Measurements from ENCODE around the gene SEMA6B.

SEMA6B gene

DNA sequence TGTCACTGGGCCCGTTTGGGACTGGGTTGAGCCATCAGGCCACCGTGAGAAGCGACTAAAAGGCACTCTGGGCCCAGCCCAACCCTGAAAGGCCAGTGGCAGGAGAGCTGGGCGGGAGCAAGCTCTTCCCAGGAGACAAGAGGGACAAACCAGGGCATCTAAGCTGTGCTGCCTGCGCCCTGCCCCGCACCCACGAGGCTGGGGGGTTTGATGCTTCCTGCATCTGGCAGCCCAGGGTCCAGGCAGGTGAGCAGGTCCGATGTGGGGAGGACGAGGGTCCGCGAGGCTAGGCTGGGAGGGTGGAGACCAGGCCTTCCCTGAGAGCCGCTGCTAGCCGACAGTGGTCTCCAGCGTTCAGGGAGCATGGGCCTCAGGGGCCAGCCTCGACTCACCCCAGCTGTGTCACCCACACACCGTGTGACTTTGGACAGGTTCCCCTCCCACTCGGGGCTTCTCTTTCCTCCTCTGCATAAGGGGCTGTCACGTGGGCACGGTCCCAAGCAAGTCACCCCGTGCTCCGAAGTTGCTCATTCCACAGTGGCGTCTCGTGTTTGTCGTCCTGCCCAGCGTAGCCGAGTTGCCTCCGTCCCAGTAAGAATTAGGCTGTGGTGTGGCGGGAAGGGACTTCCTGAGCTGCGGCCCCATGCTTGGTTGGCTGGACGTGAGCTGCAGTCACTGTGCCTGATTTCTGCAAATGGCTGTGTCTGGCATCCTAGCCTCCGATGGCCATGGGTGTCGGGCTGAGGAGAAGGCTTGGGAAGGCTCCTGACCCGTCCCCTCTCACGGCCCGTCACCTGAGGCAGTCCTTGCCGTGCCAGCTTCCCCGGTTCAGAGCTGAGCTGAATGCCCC is 57.0 kb downstream of the SEMA6B start:
- peaks cover 24% of the 10 kb centered on the region for H3K36me3 Mint-ChIP-seq
- no peak overlapping the region for H3K27ac Mint-ChIP-seq
- no peak overlapping the region for H3K4me3 Mint-ChIP-seq
- H3K9me3 Mint-ChIP-seq, result peaks cover 2% of the 10 kb centered on the region
- no peak for DNase-seq (ENCODE audit: low spot score in 2 of 2)
- no peaks in the 10 kb centered on the region for H3K27me3 Mint-ChIP-seq
- H3K4me1 Mint-ChIP-seq, result peaks cover 3% of the 10 kb centered on the region
- ATAC-seq (ENCODE audit: low read depth), result no peak

GRCh38 chr19:4501691-4502090 is 57.8 kb downstream of the SEMA6B start:
- H3K27me3 Mint-ChIP-seq, result no peaks in the 10 kb centered on the region

GRCh38 chr19:4500841-4501591 is 58.5 kb downstream of the SEMA6B start:
- DNase-seq (ENCODE audit: low spot score in 2 of 2) (no peak), ATAC-seq (ENCODE audit: low read depth) (no peak)
- Mint-ChIP-seq H3K4me3 (no peak overlapping the region), H3K27ac (no peak overlapping the region), H3K9me3 (no peaks in the 10 kb centered on the region), H3K27me3 (no peaks in the 10 kb centered on the region), H3K36me3 (peaks cover 20% of the 10 kb centered on the region), H3K4me1 (no peaks in the 10 kb centered on the region)

More at GRCh38 chr19:4501691-4502090, 57.8 kb downstream of the SEMA6B start:
- Mint-ChIP-seq H3K9me3 (peaks cover 2% of the 10 kb centered on the region), H3K4me1 (peaks cover 3% of the 10 kb centered on the region), H3K36me3 (peaks cover 24% of the 10 kb centered on the region), H3K27ac (no peak overlapping the region), H3K4me3 (no peak overlapping the region)
- no peak for DNase-seq (ENCODE audit: low spot score in 2 of 2)
- no peak for ATAC-seq (ENCODE audit: low read depth)

- Mint-ChIP-seq H3K4me3 (no peak overlapping the region), H3K36me3 (peaks cover 12% of the 10 kb centered on the region), H3K27ac (no peak overlapping the region), H3K27me3 (no peaks in the 10 kb centered on the region), H3K4me1 (no peaks in the 10 kb centered on the region), H3K9me3 (no peaks in the 10 kb centered on the region)
- ATAC-seq (ENCODE audit: low read depth) (no peak), DNase-seq (ENCODE audit: low spot score in 2 of 2) (no peak)
Measured at GRCh38 chr19:4499855-4500254, 59.6 kb downstream of the SEMA6B start.

GRCh38 chr19:4499318-4499717 is 60.2 kb downstream of the SEMA6B start:
- Mint-ChIP-seq H3K36me3 (peaks cover 15% of the 10 kb centered on the region), H3K4me1 (no peaks in the 10 kb centered on the region), H3K27ac (no peak overlapping the region), H3K27me3 (no peaks in the 10 kb centered on the region), H3K4me3 (no peak overlapping the region), H3K9me3 (no peaks in the 10 kb centered on the region)
- DNase-seq (ENCODE audit: low spot score in 2 of 2), result no peak
- no peak for ATAC-seq (ENCODE audit: low read depth)

DNA sequence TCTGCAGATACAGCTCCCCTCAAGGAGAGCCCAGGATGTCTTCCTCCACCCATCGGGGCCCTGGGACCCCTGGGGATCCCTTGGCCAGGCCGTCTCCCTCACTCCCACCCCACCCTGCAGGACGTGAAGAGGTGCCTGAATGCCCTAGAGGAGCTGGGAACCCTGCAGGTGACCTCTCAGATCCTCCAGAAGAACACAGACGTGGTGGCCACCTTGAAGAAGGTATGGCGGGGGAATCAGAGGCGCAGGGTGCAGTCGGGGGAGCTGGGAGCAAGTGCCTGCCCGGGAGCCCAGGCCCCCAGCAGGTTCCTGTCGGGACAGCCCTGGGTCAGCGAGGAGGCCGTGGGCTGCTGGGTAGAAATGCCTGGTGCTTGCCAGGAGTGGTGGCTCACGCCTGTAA is 60.8 kb downstream of the SEMA6B start:
- peaks cover 15% of the 10 kb centered on the region for H3K36me3 Mint-ChIP-seq

DNA sequence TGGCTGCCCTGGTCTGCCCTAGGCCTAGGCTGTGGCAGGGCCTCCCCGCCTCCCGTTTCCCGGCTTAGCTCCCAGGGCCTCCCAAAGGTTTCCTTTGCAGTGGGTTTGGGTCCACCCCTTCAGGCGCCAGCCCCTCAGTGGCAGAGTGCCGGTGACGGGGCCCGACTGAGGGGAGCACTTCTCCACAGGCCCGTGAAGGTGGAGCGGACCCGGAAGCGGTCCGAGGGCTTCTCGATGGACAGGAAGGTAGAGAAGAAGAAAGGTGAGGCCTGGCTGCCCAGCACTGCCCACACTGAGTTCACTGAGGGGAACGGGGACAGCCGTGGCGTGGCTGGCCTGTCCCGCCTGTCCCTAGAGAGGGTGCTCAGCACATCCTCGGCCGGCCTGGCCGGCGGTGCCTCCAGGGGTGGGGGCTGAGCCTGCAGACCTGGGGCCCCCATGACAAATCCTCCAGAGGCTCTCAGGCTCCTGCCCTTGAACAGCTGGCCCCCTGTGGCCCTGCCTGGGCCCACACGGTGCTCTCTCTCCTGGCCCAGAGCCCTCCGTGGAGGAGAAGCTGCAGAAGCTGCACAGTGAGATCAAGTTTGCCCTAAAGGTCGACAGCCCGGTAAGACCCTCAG is 61.6 kb downstream of the SEMA6B start:
- Mint-ChIP-seq H3K4me1 (no peaks in the 10 kb centered on the region), H3K4me3 (no peak overlapping the region), H3K9me3 (no peaks in the 10 kb centered on the region), H3K27me3 (no peaks in the 10 kb centered on the region), H3K27ac (no peak overlapping the region), H3K36me3 (peaks cover 15% of the 10 kb centered on the region)
- ATAC-seq (ENCODE audit: low read depth) (no peak), DNase-seq (ENCODE audit: low spot score in 2 of 2) (no peak)

More for the DNA sequence above, 60.8 kb downstream of the SEMA6B start:
- ATAC-seq (ENCODE audit: low read depth) (no peak), DNase-seq (ENCODE audit: low spot score in 2 of 2) (no peak)
- H3K4me1 Mint-ChIP-seq, result no peaks in the 10 kb centered on the region
- H3K27ac Mint-ChIP-seq, result no peak overlapping the region
- no peaks in the 10 kb centered on the region for H3K27me3 Mint-ChIP-seq
- H3K9me3 Mint-ChIP-seq, result no peaks in the 10 kb centered on the region
- H3K4me3 Mint-ChIP-seq, result no peak overlapping the region

DNA sequence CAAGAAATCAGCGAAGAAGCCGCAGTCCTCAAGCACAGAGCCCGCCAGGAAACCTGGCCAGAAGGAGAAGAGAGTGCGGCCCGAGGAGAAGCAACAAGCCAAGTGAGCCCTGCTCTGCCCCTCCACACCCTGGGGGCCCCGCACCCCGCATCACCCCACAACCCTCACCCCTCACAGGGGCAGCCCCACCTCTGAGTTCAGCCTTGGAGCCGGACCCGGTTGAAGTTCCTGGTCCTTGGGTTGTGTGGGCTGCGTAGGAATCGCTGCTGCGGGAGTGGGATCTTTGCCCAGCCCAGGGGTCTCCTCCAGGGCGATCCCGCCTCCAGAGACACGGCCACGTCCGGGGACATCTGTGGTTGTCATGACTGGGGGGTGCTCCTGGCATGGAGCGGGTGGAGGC is 63.2 kb downstream of the SEMA6B start:
- Mint-ChIP-seq H3K9me3 (no peaks in the 10 kb centered on the region), H3K4me1 (no peaks in the 10 kb centered on the region), H3K4me3 (no peak overlapping the region), H3K36me3 (peaks cover 15% of the 10 kb centered on the region), H3K27ac (no peak overlapping the region), H3K27me3 (no peaks in the 10 kb centered on the region)
- DNase-seq (ENCODE audit: low spot score in 2 of 2), result no peak
- no peak for ATAC-seq (ENCODE audit: low read depth)

GRCh38 chr19:4495471-4495870 is 64.0 kb downstream of the SEMA6B start:
- DNase-seq (ENCODE audit: low spot score in 2 of 2) (no peak), ATAC-seq (ENCODE audit: low read depth) (peak; percentile 51)
- Mint-ChIP-seq H3K4me1 (no peaks in the 10 kb centered on the region), H3K4me3 (no peak overlapping the region), H3K9me3 (no peaks in the 10 kb centered on the region), H3K27ac (no peak overlapping the region), H3K27me3 (no peaks in the 10 kb centered on the region), H3K36me3 (peaks cover 16% of the 10 kb centered on the region)

DNA sequence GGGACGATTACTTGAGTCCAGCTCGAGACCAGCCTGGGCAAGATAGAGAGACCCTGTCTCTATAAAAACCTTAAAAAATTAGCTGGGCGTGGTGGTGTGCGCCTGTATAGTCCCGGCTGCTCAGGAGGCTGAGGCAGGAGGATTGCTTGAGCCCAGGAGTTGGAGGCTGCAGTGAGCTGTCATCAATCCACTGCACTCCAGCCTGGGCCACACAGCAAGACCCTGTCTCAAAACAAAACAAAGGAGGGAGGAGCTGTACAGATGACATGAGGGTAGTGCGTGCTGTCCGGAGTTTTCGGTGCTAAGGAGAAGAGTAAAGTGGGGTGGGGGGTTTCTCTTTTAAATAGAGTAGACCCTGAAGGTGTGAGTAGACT is 64.8 kb downstream of the SEMA6B start:
- DNase-seq (ENCODE audit: low spot score in 2 of 2) (no peak), ATAC-seq (ENCODE audit: low read depth) (no peak)
- no peak overlapping the region for H3K4me3 Mint-ChIP-seq
- H3K9me3 Mint-ChIP-seq, result no peaks in the 10 kb centered on the region
- H3K27ac Mint-ChIP-seq, result no peak overlapping the region
- no peaks in the 10 kb centered on the region for H3K4me1 Mint-ChIP-seq
- H3K27me3 Mint-ChIP-seq, result no peaks in the 10 kb centered on the region
- H3K36me3 Mint-ChIP-seq, result peaks cover 13% of the 10 kb centered on the region

DNA sequence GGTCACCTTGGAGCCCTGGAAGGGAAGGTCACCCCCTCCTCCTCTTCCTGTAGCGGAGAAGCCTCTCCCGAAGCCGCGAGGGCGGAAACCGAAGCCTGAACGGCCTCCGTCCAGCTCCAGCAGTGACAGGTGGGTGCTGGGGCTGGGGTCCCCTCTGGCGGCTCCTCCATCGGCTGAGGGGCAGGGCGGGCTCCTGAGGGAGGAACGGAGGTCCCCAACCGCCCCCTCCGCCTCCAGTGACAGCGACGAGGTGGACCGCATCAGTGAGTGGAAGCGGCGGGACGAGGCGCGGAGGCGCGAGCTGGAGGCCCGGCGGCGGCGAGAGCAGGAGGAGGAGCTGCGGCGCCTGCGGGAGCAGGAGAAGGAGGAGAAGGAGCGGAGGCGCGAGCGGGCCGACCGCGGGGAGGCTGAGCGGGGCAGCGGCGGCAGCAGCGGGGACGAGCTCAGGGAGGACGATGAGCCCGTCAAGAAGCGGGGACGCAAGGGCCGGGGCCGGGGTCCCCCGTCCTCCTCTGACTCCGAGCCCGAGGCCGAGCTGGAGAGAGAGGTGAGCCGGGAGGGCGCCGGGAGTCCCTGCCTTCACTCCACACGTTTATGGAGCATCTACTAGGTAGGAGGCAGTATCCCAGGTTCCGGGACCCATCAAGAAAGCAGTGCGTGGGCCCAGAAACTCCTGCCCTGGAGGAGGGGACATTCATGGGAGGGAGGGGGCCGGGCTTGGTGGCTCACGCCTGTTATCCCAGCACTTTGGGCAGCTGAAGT is 65.4 kb downstream of the SEMA6B start:
- Mint-ChIP-seq H3K4me1 (no peaks in the 10 kb centered on the region), H3K9me3 (no peaks in the 10 kb centered on the region), H3K27me3 (no peaks in the 10 kb centered on the region), H3K27ac (no peak overlapping the region), H3K36me3 (peaks cover 10% of the 10 kb centered on the region), H3K4me3 (no peak overlapping the region)
- no peak for DNase-seq (ENCODE audit: low spot score in 2 of 2)
- no peak for ATAC-seq (ENCODE audit: low read depth)

DNA sequence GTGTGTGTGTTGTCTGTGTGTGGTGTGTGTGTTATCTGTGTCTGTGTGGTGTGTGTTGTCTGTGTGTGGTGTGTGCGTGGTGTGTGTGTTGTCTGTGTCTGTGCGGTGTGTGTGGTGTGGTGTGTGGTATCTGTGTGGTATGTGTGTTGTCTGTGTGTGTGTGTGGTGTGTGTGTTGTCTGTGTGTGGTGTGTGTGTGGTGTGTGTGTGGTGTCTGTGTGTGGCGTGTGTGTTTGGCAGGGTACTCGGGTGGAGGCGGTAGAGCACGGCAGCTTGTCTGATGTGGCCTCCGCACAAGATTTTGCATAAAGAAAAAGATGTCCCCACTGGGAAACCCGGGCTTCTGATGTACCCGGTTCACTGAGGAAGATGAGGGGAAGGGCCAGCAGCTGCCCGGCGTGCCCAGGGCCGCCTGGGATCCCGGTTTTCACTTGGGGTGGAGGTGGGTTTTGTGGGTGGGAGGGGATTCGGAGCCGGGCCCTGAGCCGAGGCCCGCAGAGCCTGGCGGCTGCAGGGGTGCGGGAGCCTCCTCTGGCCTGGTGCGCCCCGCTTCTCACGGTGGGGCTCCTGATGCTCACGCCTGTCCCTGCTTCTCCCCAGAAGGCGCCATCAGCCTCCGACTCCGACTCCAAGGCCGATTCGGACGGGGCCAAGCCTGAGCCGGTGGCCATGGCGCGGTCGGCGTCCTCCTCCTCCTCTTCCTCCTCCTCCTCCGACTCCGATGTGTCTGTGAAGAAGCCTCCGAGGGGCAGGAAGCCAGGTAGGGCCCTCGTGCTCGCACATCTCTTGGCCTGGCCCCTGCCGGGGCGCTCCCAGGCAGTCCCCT is 66.2 kb downstream of the SEMA6B start:
- ATAC-seq (ENCODE audit: low read depth) (no peak), DNase-seq (ENCODE audit: low spot score in 2 of 2) (no peak)
- H3K4me3 Mint-ChIP-seq, result no peak overlapping the region
- no peak overlapping the region for H3K27ac Mint-ChIP-seq
- peaks cover 13% of the 10 kb centered on the region for H3K36me3 Mint-ChIP-seq
- no peaks in the 10 kb centered on the region for H3K9me3 Mint-ChIP-seq
- no peaks in the 10 kb centered on the region for H3K27me3 Mint-ChIP-seq
- no peaks in the 10 kb centered on the region for H3K4me1 Mint-ChIP-seq

All from memory B cell (primary cell).